HepG2 (cell line): Measurements from ENCODE around the gene DHX16. TPM values are rescaled to one million over a fixed set of nuclear protein-coding genes. Genes with fewer than 3 reads are reported as not detected.
A peak's percentile ranks its signal among the peaks of the same experiment; 100 is the strongest.

Experiments used
- EED ChIP-seq: sonication (generic); formaldehyde crosslinking; IDR thresholded peaks from 2 replicates; pipeline ENCODE4 v1.5.0; 2020; ENCODE audit warnings: mild to moderate bottlenecking, missing genetic modification reagents
- ETV5 ChIP-seq: IDR thresholded peaks from 2 replicates; pipeline ENCODE4 v1.6.1; 2018; ENCODE audit warnings: missing biosample characterization, missing genetic modification reagents, inconsistent platforms, borderline replicate concordance
- GTF3A ChIP-seq: sonication (generic); formaldehyde crosslinking; conservative IDR thresholded peaks from 2 replicates; pipeline ENCODE4 v1.4.0; 2020; ENCODE audit warnings: mild to moderate bottlenecking, missing genetic modification reagents
- HMGA1 ChIP-seq: sonication (generic); formaldehyde crosslinking; conservative IDR thresholded peaks from 2 replicates; pipeline ENCODE4 v1.4.0; 2020; ENCODE audit warnings: missing genetic modification reagents
- KLF16 ChIP-seq, 2 experiments: sonication (generic) in 1 of 2; formaldehyde crosslinking in 1 of 2; IDR thresholded peaks; 2 replicates each; pipeline versions ENCODE4 v1.6.1 to v1.8.0; 2016 to 2023; ENCODE audit warnings: missing genetic modification reagents in 2 of 2, missing compliant biosample characterization in 1 of 2
- MIXL1 ChIP-seq: IDR thresholded peaks from 2 replicates; pipeline ENCODE4 v1.6.1; 2016
- NONO ChIP-seq, 2 experiments: fragments of 450-650 bp in 1 of 2; sonication (generic) in 1 of 2; formaldehyde crosslinking in 1 of 2; IDR thresholded peaks in 1 of 2; conservative IDR thresholded peaks in 1 of 2; 2 replicates each; pipeline versions ENCODE4 v1.6.1 to v1.8.0; 2017 to 2022; ENCODE audit warnings: mild to moderate bottlenecking in 1 of 2, missing genetic modification reagents in 1 of 2, moderate library complexity in 1 of 2
- NRL ChIP-seq: sonication (generic); formaldehyde crosslinking; IDR thresholded peaks from 2 replicates; pipeline ENCODE4 v1.5.0; 2020; ENCODE audit warnings: missing genetic modification reagents, mild to moderate bottlenecking, moderate library complexity, borderline replicate concordance
- SATB2 ChIP-seq: sonication (generic); formaldehyde crosslinking; IDR thresholded peaks from 2 replicates; pipeline ENCODE4 v1.5.0; 2020; ENCODE audit warnings: missing genetic modification reagents
- SMARCC2 ChIP-seq: fragments of 450-650 bp; IDR thresholded peaks from 2 replicates; pipeline ENCODE4 v1.6.1; 2017; ENCODE audit warnings: antibody characterized with exemption, mild to moderate bottlenecking
- ZFP90 ChIP-seq: sonication (generic); formaldehyde crosslinking; IDR thresholded peaks from 2 replicates; pipeline ENCODE4 v1.8.0; 2022; ENCODE audit warnings: missing genetic modification reagents, mild to moderate bottlenecking, inconsistent platforms, borderline replicate concordance
- ZNF160 ChIP-seq: sonication (generic); formaldehyde crosslinking; IDR thresholded peaks from 2 replicates; pipeline ENCODE4 v1.8.0; 2022; ENCODE audit warnings: mild to moderate bottlenecking, inconsistent platforms, missing genetic modification reagents
- ZNF234 ChIP-seq: sonication (generic); formaldehyde crosslinking; conservative IDR thresholded peaks from 2 replicates; pipeline ENCODE4 v1.5.1; 2020; ENCODE audit warnings: mild to moderate bottlenecking, missing genetic modification reagents
- ZNF280B ChIP-seq: sonication (generic); formaldehyde crosslinking; IDR thresholded peaks from 2 replicates; pipeline ENCODE4 v1.5.0; 2020; ENCODE audit warnings: missing genetic modification reagents, mild to moderate bottlenecking, borderline replicate concordance
- ZNF432 ChIP-seq: sonication (generic); formaldehyde crosslinking; IDR thresholded peaks from 2 replicates; pipeline ENCODE4 v1.5.0; 2020; ENCODE audit warnings: missing genetic modification reagents, mild to moderate bottlenecking, borderline replicate concordance
- ZNF484 ChIP-seq: sonication (generic); formaldehyde crosslinking; IDR thresholded peaks from 2 replicates; pipeline ENCODE4 v1.5.1; 2020; ENCODE audit warnings: mild to moderate bottlenecking, low read depth, missing genetic modification reagents, borderline replicate concordance
- ZNF530 ChIP-seq: sonication (generic); formaldehyde crosslinking; IDR thresholded peaks from 2 replicates; pipeline ENCODE4 v1.5.0; 2020; ENCODE audit warnings: low read depth, mild to moderate bottlenecking, missing genetic modification reagents
- ZNF552 ChIP-seq: sonication (generic); formaldehyde crosslinking; IDR thresholded peaks from 2 replicates; pipeline ENCODE4 v1.9.0; 2022; ENCODE audit warnings: missing genetic modification reagents, mild to moderate bottlenecking, borderline replicate concordance
- ZNF562 ChIP-seq: sonication (generic); formaldehyde crosslinking; IDR thresholded peaks from 2 replicates; pipeline ENCODE4 v1.8.0; 2022; ENCODE audit warnings: missing genetic modification reagents, borderline replicate concordance
- ZNF616 ChIP-seq: sonication (generic); formaldehyde crosslinking; IDR thresholded peaks from 2 replicates; pipeline ENCODE4 v1.5.0; 2020; ENCODE audit warnings: low read depth, mild to moderate bottlenecking, missing genetic modification reagents
- ZNF749 ChIP-seq: sonication (generic); formaldehyde crosslinking; IDR thresholded peaks from 2 replicates; pipeline ENCODE4 v1.8.0; 2022; ENCODE audit warnings: mild to moderate bottlenecking, missing genetic modification reagents, moderate library complexity, borderline replicate concordance
- ZNF768 ChIP-seq: sonication (generic); formaldehyde crosslinking; IDR thresholded peaks from 2 replicates; pipeline ENCODE4 v1.4.0; 2020; ENCODE audit warnings: missing genetic modification reagents
- ZNF891 ChIP-seq: sonication (generic); formaldehyde crosslinking; IDR thresholded peaks from 2 replicates; pipeline ENCODE4 v1.5.0; 2020; ENCODE audit warnings: mild to moderate bottlenecking, missing genetic modification reagents
- ZSCAN25 ChIP-seq: sonication (generic); formaldehyde crosslinking; IDR thresholded peaks from 2 replicates; pipeline ENCODE4 v1.8.0; 2022; ENCODE audit warnings: mild to moderate bottlenecking, missing genetic modification reagents
- ZZZ3 ChIP-seq: sonication (generic); formaldehyde crosslinking; IDR thresholded peaks from 2 replicates; pipeline ENCODE4 v1.4.0; 2020; ENCODE audit warnings: missing genetic modification reagents, mild to moderate bottlenecking, borderline replicate concordance
- polyA plus RNA-seq, 8 experiments: library from polyadenylated mRNA; depleted of rRNA in 3 of 8; stranded (reverse) in 7 of 8; unstranded in 1 of 8; fragments of >200 nt; fragmentation: Illumina TruSeq in 4 of 8; extraction: Trizol in 4 of 8; gene quantifications; 2 replicates each; pipeline versions ENCODE4 v1.2.1 to v1.2.3, GENCODE V29; 2011 to 2016; ENCODE audit warnings: low read depth in 4 of 8, missing spikeins in 1 of 8, mixed read lengths in 1 of 8; ENCODE audit not compliant: insufficient read depth in 1 of 8
- total RNA-seq, 5 experiments: library from RNA; depleted of rRNA; stranded (reverse); fragments of >200 nt; fragmentation: Illumina TruSeq; extraction: Trizol; gene quantifications; 2 replicates each; pipeline ENCODE4 v1.2.3, GENCODE V29; 2016; ENCODE audit warnings: low read depth in 1 of 5
- TF ChIP-seq, protein P1 (sequence below): sonication (generic); formaldehyde crosslinking; IDR thresholded peaks from 2 replicates; pipeline ENCODE4 v1.4.0; 2020; ENCODE audit warnings: missing genetic modification reagents

DHX16 gene
- total and polyA plus RNA-seq, 2 of the 13 experiments (the other 11 are each of a cell fraction or from before 2014, with no cell fraction given), result 57.0 to 58.5 TPM

DNA sequence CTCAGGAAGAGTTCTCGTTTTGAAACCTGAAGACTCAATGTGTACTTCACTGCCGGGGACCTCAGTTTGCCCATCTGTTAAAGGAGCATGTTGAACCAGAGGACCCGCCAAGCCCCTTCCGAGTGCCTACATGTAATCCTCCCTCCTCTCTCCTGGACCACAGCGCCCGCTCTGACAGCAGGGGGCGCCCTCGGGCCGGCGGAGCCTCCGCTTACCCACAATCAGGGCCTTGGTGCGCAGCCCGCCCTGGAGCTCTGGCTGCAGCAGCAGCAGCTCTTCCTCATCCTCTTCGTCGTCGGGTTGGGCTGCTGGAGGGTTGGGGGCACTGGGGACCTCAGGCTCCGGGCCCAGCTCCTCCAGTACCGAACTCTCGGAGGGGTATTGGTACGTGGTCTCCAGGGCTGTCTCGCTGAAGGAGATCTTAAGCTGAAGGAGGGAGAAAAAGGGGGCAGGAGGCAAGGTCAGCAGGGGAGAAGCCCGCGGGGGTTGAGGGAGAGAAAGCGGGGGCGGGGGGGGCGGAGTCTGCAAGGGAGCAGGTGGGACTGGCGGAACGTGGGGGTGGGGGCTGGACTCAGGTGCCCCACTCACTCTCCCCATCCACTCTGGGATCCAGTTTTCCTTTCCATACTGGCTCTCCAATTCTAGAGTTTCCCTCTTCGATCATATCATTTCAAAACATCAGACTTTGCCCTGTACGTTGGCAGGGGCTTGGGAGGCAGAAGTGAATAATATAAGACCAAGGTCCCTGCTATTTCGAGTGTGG, 6.3 kb upstream of the DHX16 start (continued):
- TF ChIP-seq, protein P1, sequence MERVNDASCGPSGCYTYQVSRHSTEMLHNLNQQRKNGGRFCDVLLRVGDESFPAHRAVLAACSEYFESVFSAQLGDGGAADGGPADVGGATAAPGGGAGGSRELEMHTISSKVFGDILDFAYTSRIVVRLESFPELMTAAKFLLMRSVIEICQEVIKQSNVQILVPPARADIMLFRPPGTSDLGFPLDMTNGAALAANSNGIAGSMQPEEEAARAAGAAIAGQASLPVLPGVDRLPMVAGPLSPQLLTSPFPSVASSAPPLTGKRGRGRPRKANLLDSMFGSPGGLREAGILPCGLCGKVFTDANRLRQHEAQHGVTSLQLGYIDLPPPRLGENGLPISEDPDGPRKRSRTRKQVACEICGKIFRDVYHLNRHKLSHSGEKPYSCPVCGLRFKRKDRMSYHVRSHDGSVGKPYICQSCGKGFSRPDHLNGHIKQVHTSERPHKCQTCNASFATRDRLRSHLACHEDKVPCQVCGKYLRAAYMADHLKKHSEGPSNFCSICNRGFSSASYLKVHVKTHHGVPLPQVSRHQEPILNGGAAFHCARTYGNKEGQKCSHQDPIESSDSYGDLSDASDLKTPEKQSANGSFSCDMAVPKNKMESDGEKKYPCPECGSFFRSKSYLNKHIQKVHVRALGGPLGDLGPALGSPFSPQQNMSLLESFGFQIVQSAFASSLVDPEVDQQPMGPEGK, result peak; percentile 54; the same call in 1 of the 2 replicates
- TF ChIP-seq ZNF749 (CRISPR knock-in tag) (no peak), ZZZ3 (CRISPR knock-in tag) (no peak), ZNF160 (CRISPR knock-in tag) (peak; percentile 74; the same call in 1 of the 2 replicates), SATB2 (CRISPR knock-in tag) (no peak), ZNF552 (CRISPR knock-in tag) (no peak), ZFP90 (CRISPR knock-in tag) (peak; percentile 40; the same call in 1 of the 2 replicates), NONO (IDR thresholded peaks at IDR 0.05) (no peak), NONO (CRISPR knock-in tag; conservative IDR thresholded peaks at IDR 0.05) (peak; percentile 74; the same call in 1 of the 2 replicates), ZNF280B (CRISPR knock-in tag) (no peak; the same call in 1 of the 2 replicates), KLF16 (CRISPR knock-in tag; IDR thresholded peaks at IDR 0.05) (peak in 1 of 2 experiments; percentile 89; a peak in 1 of 4 replicates), ZNF891 (CRISPR knock-in tag) (peak; percentile 89; the same call in 1 of the 2 replicates), EED (CRISPR knock-in tag) (no peak), ZNF234 (CRISPR knock-in tag) (no peak), ZNF768 (CRISPR knock-in tag) (peak; percentile 84), GTF3A (CRISPR knock-in tag) (no peak), ETV5 (CRISPR knock-in tag) (peak; percentile 54; the same call in 1 of the 2 replicates), ZNF432 (CRISPR knock-in tag) (no peak), MIXL1 (CRISPR knock-in tag) (peak; percentile 91), ZNF616 (CRISPR knock-in tag) (no peak), ZNF562 (no peak), ZNF484 (peak; percentile 63; the same call in 1 of the 2 replicates), SMARCC2 (no peak), NRL (CRISPR knock-in tag) (peak; percentile 78; the same call in 1 of the 2 replicates), ZSCAN25 (CRISPR knock-in tag) (peak; percentile 92), HMGA1 (no peak), ZNF530 (CRISPR knock-in tag) (no peak)
